Islet of Langerhans (tissue), 1 donor: ENCODE measurements around the gene STIMATE.

Source experiments
- FAIRE-seq: peaks from one replicate; lab custom pipeline; 2011; peaks lifted over from hg19 to GRCh38; lab: Jason Lieb, UNC

The STIMATE gene

DNA sequence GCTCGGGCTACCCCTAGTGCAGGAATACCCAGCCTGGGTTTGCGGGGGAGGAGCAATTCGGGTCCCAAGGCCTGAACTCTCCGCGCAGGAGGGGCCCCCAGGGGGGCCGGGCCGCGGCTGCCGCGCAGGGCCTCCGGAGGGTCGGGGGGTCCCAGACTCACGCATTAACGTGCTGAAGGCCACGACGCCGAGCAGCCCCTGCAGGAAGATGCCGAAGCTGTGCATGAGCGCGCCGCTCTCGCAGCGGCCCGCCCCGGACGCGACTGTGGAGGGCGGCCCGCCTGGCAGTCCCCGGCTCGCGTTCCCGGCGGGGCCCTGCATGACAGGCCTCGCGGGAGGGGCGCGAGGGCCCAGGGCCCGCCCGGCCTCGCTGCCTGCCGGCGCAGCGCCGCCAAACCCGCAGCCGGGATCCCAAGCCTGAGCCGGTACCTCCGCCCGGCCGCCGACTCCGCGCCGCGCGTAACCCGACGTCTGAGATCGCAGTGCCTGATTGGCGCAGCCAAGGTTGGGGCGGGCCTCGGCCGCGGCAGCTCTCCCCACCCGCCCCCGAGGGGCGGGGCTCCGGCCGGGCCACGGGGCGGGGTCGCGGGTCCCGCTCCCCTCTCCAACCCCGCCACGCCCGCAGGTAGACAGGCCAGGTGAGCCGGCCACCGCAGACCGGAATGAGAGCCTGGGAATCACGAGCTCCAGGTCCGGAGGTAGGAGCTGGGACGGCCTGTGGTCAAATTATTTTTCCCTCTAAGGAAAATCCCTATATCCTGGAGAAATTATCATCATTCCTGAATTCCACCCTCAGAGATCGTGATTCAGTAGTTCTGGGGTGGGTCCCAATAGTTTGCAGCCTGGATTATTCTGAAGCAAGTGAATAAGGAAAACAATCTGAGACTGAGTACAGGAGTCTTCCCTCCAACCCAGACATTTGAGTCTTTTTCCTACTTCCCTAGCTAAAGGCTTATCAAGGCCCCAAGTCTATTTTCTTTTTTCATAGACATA, at the start of gene STIMATE:
Gene STIMATE, minus strand, starts transcription at position 419 of the 993 bp plus-strand sequence. Its CDS starts 98 bp downstream, at position 321.
- no peak for FAIRE-seq

DNA sequence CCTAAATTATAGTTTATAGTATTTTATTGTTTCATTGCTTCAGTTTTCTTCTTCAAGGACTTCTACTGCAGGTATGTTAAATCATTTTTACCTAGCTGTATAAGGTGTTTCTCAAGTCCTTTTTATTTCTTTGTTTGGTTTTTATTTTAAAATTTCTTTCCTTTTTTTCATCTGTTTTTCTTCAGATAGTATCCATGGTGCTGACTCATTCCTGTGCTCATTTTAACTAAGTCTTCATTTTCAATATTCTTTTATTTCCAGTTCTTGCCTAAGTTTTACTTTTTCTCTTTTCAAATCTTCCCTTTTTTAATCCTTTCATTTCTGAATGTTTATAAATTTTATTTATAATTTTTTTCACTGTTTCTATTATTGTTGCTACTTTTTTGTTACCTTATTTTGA, 42.3 kb upstream of the STIMATE start:
- peak; percentile 61 for FAIRE-seq

DNA sequence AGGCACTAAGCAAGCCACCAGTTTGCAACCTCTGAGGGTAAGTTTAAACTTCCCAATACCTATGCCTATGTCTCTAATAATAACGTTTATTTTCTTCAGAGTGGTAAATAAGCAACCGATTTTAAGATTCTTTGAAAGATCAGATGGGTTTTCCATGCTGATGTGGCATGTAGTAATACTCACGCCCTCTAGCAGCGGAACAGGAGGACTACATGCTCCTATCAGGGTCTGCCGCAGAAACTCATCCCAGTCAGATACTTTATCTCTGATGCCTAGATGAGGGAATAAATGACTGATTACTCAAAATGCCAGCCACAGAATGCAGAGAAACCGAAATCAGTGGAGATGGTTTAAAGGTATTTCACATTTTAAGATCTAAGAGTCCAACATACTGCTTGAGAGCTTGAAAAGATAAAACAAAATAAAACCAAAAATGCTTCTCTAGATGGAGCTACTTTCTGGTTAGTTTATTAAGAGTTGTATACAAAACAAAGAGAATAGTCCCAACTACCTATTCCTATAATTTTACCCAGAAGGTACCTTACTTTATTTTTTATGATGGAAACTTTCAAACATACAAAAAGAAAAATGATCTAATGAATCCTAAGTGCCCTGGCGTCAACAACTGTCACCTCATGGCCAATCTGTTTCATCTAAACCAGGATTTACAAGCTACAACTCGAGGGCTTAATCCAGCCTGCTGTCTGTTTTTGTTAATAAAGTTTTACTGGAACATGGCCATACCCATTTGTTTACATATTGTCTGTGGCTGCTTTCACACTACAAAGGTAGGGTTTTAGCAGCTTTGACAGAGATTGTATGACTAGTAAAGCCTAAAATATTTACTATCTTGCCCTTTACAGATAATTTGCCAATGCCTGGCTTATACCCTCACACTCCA, 37.5 kb upstream of the STIMATE start:
- peak; percentile 96 for FAIRE-seq

DNA sequence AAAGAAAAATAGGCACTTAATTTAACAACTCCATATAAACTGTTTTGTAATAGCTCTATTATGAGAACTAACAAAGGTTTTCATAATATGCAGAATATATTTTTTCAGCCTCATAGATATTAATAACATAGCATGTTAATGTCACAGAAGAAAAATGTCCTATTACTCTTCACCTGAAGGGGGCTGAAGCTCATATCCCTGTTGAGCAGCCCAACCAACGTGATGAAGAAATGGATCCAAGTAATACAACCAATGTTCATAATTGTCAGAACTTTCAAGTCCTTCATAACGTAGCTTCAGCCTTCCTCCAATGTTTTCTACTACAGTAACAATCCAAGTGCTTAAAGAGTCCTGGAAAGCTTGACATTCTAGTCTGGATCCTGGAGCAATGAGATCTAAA, 34.5 kb upstream of the STIMATE start:
- no peak for FAIRE-seq

DNA sequence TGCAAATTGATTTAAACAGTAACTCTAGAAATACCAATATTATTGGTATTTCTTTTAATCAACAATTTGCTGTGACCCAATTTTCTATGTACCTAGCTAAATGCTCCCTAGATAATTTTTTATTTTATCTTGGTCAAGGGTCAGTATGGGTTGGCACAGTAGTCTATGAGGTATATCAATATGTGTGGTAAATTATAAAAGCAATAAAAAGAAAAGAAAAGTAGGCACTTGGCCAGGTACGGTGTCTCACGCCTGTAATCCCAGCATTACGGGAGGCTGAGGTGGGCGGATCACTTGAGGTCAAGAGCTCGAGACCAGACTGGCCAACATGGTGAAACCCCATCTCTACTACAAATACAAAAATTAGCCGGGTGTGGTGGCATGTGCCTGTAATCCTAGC, 34.0 kb upstream of the STIMATE start:
- FAIRE-seq = no peak

DNA sequence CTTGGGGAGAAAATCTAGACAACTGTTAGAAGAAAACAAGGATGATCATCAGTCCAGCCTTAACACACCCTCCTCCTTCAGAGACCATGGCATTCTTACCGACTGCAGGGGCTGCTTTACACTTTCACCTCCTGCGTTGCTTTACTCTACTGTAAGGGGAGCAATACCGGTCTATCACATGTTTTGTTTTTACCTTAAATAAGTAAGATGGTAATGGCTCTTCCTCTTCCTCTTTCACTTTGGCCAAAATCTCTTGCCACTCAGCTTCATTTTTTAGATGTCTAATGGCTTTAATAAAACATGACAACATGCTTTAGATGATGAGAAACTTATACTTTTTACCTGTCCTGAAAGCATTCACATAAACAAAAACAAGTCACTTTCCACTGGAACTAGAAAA, 33.4 kb upstream of the STIMATE start:
- FAIRE-seq = no peak

DNA sequence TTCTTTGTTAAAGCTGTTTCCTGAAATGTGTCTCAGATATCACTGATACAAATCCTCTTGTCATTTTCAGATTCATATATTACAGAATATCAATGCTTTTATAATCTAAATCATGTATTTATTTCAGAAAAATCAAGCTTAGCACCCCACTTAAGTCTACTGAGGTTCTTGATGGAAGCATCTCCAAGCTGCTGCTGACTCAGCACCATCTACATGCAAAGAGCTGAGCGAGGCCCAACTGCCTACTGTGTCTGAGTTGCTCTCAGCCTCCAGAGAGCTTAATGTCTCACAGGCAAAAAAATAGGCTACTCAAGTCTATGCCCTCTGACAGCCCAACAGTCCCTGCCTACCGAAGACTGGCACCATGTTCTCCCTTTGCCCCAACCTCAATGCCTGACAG, 29.2 kb upstream of the STIMATE start:
- FAIRE-seq = peak; percentile 51

DNA sequence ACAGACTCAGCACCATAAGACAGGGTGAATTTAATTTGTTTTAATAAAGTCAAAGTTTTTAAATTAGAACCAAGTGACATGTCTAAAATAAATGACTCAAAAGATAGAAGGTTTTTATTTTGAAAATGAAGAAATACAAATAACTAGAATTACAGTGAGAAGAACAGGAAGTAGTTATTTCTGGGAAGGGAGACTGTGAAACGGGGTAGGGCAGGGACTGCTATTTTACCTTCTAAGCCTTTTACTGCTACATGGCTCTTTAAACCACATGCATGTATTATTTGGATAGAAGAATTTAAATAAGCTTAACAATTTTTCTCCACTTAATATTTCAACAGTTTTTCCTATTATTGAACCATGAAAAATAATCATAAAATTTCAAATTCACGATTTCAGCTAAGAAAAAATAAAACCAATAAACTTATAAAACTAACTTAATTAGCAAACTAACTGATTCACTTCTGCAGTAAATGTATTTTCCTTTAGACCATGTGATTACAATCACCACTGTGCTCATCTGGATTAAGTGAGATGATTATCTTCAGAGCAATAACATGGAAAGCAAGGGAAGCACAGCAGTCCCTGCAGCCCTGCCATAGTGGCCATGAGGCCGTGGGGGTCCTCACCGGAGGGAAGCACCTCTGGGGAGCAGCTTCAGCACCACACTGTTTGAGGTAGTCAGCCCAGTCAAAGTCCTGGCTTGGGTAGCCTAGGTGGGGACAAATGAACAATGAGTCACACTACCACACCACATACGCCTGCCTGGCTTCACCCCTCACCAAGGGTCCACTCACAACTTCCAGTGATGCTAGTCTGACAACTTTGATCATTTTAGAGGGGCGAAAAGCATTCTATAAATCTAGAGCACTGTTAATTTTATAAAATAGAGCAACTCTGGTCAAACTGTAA, 28.3 kb upstream of the STIMATE start:
- peak; percentile 53 for FAIRE-seq

DNA sequence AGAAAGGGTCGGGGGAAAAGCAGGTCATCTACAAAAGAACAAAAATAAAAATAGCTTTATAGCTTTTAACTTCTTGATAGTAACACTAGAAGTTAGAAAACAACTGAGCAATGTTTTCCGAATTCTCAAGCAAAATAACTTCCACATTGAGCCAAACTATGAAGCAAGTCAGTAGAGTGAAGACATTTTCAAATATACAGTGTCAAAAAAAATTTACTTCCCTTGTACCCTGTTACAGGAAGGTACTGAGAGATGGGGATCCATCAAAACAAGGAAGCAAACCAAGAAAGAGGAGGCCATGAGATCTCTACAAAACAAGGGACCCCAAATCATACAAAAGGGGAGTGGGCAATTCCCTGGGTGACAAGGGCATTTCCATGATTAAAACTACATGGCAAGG, 26.6 kb upstream of the STIMATE start:
- FAIRE-seq = no peak

DNA sequence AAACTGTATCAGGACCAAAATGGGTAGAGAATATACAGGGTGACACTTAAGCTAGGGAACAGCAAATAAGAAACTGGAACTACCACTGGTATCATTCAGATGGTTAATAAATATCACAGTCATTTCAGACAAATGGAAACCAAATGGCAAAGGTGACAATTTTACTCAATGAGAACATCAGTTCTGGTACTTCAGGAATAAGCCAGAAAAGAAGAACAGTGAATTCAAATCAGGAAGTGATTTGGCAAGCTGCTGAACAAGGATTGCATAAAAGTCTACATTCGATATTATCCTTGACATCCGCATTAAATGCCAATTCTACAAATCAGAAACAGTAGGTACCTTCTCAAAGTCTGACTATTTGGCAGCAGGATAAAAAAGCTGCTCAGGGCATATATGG, 23.5 kb upstream of the STIMATE start:
- no peak for FAIRE-seq

DNA sequence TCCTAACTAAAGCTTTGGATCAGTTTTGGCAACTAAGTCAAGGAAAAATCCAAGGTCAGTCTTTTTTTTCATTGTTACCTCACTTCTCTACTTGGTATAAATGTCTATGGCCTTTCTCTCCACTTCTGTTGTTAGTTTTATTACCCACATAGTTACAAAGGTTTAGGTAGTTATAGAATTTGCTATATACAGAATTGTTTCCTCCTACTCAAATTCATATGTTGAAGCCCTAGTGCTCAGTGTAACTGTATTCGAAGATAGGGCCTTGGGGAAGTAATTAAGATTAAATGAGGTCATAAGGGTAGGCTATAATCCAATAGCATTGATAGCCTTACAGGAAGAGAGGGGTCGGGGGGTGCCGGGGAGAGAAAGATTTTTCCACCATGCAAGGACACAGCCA, 19.7 kb upstream of the STIMATE start:
- no peak for FAIRE-seq

DNA sequence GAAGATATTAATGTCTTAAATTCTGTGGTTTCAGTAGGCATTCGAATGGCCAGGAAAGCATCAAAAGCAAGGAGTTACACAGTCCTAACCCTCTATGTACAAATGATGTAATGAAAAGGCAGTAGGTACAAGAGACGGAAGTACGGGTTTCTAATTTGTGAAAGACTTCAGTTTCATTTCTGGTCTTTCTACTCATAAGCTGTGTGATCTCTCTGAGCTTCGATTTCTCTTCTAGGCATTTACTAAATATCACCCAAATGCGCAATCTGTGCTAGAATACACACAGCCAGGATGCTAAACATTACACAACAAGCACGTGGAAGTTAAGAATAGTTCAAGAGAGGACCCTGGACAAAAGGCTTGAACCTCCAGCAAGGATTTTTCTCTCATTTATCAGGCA, 17.9 kb upstream of the STIMATE start:
- FAIRE-seq = no peak

DNA sequence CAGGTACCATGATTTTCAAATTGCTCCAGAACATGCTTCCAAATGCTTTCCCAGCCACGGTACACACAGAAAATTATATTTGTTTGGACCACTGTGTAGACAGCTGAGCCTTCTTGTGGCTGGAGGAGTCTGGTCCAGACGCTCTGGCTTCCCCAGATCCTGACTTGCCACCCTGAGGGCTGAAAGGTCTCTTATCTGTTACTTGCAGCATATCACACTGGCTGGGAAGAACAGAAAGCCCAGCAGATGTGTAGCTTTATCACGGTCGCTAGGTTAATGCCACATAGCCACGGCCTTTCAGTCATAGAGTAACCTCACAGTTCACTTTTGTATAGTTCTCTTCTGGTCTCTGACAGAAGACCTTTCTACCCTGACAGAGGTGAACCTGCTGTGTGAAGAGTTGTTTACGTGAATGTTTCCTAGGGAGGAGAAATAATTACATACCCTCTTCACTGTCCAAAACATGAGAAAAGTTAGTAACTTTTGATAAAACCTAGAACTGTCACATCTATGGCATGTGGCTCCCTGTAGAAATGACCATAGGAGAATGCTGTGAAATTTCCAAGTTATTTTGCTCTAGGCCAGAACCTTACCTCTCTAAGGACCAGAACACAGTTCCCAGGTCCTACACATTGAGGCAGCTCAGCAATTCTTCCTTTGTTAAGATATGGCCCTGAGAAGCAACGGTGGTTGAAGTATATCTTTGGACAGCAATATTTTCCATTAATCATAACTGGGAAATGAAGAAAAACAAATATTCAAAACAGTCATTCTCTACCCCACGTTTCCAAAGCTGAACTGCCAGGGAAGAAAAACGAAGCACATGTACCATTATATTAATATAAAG, 15.8 kb upstream of the STIMATE start:
- no peak for FAIRE-seq

DNA sequence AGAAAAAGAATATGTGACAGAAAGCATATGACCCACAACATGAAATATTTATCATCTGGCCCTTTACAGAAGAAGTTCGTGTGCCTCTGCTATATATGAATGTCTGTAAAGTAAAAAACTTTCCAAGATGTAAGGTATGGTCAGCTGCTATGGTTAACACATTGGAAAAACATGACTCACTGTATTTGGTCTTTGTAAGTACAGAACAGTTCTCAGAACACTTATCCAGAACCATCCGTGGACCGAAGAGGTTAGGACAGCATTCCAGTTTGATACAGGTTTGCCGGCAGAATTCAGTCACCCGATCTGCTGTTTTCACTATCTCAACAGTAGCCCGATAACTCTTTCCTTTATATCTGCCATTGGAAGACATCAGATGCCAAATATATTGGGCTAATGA, 13.5 kb upstream of the STIMATE start:
- no peak for FAIRE-seq

DNA sequence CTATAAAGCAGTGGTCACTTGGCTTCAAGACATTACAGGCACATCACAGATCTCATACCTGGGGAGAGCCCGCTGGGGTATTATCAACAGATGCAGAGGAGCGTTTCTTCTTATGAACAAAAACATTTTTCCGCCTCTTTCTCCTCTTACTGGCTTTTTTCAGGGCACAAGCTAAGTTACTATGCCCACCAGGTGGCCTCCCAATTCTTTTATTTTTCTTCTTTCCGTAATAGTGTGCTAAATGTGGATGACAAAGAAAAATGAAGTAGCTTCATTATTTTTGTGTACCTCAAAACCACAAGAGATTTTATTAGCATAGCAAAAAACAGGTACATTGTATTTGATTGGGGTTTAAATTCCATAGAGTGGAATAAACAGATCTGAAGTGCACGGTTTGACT, 10.1 kb upstream of the STIMATE start:
- no peak for FAIRE-seq

DNA sequence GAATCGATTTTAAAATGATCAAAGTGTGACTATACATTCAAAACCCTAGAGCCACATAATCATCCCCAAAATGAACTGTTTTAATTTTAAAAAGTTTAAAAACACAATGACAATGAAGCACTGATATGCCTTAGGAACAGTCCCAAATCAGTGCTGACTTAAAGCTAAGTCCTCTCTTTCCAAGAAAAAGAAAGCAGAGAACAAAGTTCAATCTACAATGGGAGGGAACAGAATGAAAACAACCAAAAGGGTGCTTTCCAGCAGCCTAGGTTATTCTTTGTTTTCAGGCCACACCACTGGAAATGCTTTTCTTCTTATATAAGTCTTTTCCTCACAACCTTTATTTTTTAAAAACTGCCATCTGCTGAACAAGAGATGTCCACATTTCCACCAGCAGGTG, 7.2 kb upstream of the STIMATE start:
- no peak for FAIRE-seq

DNA sequence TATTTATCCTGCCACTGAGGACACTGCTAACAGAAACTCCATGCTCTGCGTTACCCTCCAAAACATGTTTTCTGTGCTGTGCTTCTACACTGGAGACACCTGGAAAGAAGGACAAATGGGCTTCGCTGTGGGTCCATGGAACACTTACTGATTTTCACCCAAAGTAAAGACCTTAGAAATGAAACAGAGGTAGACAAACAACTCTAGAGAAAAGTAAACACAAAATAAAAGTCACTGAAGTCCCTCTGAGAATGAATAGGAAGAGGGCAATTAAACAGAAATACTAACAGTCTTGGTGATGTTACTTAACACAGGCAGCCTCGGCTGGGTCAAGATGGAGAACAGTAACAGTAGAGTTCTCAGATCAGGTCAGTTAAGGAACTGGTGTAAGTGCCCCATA, 6.7 kb upstream of the STIMATE start:
- FAIRE-seq = no peak

DNA sequence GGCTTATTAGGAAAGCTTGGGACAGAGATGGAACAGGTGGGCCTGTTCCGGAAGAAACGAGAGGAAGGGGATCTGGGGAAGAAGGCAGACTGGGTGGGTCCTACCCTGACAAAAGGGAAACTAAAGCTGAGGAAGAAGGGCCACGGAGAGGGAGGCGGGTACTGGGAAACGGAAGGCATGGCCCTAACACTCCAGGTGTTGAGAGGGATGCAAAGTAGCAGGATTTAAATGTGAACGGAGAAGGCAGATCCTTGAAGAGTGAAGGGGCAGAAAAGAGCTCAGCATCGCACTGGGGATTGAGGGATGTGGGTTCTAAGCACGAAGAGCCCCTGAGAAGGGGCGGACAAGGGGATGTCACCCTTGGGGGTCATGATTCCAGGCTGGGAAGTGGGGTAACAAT, 735 bp downstream of the STIMATE start:
- no peak for FAIRE-seq

DNA sequence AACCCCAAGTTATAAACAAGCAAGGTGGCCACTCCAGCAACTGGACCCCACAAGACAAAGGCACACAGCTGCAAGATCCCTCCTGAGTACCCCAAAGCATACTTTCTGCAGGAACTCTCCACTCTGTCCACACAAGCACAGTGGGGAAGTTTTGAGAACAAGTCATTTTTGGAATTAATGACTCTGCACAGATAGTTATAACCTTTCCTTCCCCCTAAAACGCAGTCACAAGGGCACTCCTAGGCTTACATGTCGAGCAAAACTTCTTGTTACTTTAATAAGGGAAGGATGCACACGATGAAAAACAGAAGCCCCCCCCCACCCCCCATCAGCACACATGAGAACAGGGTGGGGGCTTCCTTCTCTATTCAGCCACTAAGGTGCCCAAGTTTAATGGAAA, 1.2 kb downstream of the STIMATE start:
- FAIRE-seq = no peak

DNA sequence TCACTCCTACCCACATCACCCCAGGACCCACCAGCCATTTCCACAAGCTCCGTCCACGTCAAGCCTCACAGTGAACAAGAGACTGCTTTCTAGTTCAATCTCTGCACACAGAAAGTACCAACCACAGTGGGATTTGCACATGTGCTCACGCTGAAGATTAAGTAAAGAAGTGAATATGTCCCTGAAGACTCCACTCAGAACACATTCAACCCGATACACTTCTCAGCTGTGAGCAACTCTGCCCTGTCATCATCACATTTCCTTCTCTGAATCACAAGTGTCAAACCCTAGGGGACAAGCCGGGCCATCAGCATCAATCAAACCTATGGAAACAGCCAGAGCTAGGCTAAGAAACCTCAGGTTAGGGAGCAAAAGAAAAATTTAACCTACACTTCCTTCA, 1.9 kb downstream of the STIMATE start:
- FAIRE-seq = no peak

DNA sequence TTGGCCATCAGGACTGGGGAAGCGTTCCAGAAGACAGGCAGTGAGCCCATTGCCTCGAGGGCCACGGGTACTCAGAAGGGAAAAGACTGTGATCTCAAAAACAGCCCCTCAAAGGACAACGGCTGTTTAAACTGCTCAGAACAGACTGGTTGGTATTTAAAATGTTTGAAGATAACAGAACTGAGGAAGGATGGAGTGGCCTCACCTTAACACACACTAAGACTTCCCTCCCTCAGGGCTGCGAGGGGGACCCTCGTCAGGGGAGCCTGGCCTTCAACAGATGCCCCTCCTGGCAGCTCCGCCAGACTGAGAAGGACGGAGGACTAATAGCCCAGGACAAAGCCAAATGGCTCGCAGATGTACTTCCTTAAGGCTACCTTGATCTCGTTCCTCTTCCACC, 2.6 kb downstream of the STIMATE start:
- no peak for FAIRE-seq
